HepG2 (cell line): Measurements from ENCODE around the gene DOK7. TPM values are rescaled to one million over a fixed set of nuclear protein-coding genes. Genes with fewer than 3 reads are reported as not detected.

ENCODE experiments used
- ATAC-seq: fragments of 200-7000 bp; cut with Tn5 transposase; 3 replicates; pipeline ENCODE4 v1.9.1; 2020; ENCODE audit warnings: mild to moderate bottlenecking, moderate library complexity
- BruUV-seq: library from RNA; stranded (reverse); fragments of 400-500 nt; replicated peaks from 2 replicates; lab custom pipeline; 2021; lab: Mats Ljungman, UMichigan
- CTCF ChIA-PET: fragments of 300-600 bp; formaldehyde crosslinking; extraction: SDS; loops from one replicate; lab custom pipeline; 2021; ENCODE audit warnings: low total read pairs, inconsistent platforms, low intra/inter-chr PET ratio; lab: Yijun Ruan, JAX
- POLR2A ChIA-PET: fragments of 350-600 bp; sonication (Branson Sonifier 250); formaldehyde crosslinking; loops from one replicate; lab custom pipeline; 2020; ENCODE audit warnings: antibody characterized with exemption, inconsistent platforms; lab: Yijun Ruan, JAX
- DNase-seq: peaks from one replicate; pipeline ENCODE4 v3.0.0-alpha.2; 2015; ENCODE audit warnings: low spot score
- FAIRE-seq: peaks from 3 replicates; lab custom pipeline; 2011; peaks lifted over from hg19 to GRCh38; lab: Jason Lieb, UNC
- H2AFZ ChIP-seq: one replicate; pipeline ENCODE4 v1.6.1; 2011; ENCODE audit warnings: low read length, inconsistent platforms
- H3K27ac ChIP-seq: fragments of 300-600 bp; 3 replicates; pipeline ENCODE4 v1.8.0; 2011; ENCODE audit warnings: mixed run types, mild to moderate bottlenecking, mixed read lengths, low read length, inconsistent platforms; ENCODE audit not compliant: insufficient read depth; ENCODE audit errors: extremely low read length
- H3K27me3 ChIP-seq, 2 experiments: fragments of 200-600 bp in 1 of 2; 2 replicates in 1 of 2; 3 replicates in 1 of 2; pipeline versions ENCODE4 v1.6.0 to v1.8.0; 2011; ENCODE audit warnings: low read length in 2 of 2, mild to moderate bottlenecking in 2 of 2, moderate library complexity in 2 of 2, inconsistent platforms in 1 of 2; ENCODE audit not compliant: insufficient read depth in 2 of 2, control insufficient read depth in 1 of 2
- H3K36me3 ChIP-seq, 2 experiments: fragments of 200-600 bp in 1 of 2; replicated peaks in 1 of 2; 2 replicates in 1 of 2; 3 replicates in 1 of 2; pipeline versions ENCODE4 v1.5.1 to v1.8.0; 2011; ENCODE audit warnings: low read length in 2 of 2, inconsistent platforms in 1 of 2; ENCODE audit not compliant: insufficient read depth in 2 of 2, control insufficient read depth in 1 of 2
- H3K4me1 ChIP-seq: 2 replicates; pipeline ENCODE4 v1.5.1; 2012; ENCODE audit warnings: low read length, inconsistent platforms; ENCODE audit not compliant: insufficient read depth
- H3K4me2 ChIP-seq: 2 replicates; pipeline ENCODE4 v1.6.0; 2011; ENCODE audit warnings: low read depth, low read length, inconsistent platforms
- H3K4me3 ChIP-seq, 3 experiments: fragments of 200-600 bp in 1 of 3; sonication (generic), shearing (Covaris generic) in 1 of 3; replicated peaks in 1 of 3; 2 replicates each; pipeline ENCODE4 v1.5.1; 2011 to 2016; ENCODE audit warnings: low read length in 3 of 3, inconsistent platforms in 2 of 3, low read depth in 2 of 3, mild to moderate bottlenecking in 2 of 3, control low read depth in 1 of 3, mixed read lengths in 1 of 3; ENCODE audit not compliant: insufficient read depth in 1 of 3
- H3K79me2 ChIP-seq: one replicate; pipeline ENCODE4 v1.6.1; 2011; ENCODE audit warnings: low read length, inconsistent platforms; ENCODE audit not compliant: insufficient read depth
- H3K9ac ChIP-seq: 2 replicates; pipeline ENCODE4 v1.6.0; 2011; ENCODE audit warnings: mild to moderate bottlenecking, low read depth, low read length, inconsistent platforms; ENCODE audit not compliant: insufficient read depth
- H3K9me3 ChIP-seq: 2 replicates; pipeline ENCODE4 v1.5.1; 2012; ENCODE audit warnings: mild to moderate bottlenecking, low read length
- H4K20me1 ChIP-seq: 2 replicates; pipeline ENCODE4 v1.6.0; 2011; ENCODE audit warnings: inconsistent platforms, mild to moderate bottlenecking, low read length, moderate library complexity; ENCODE audit not compliant: insufficient read depth
- AGO2 ChIP-seq: fragments of 200-400 bp; formaldehyde crosslinking; optimal IDR thresholded peaks from 2 replicates; pipeline ENCODE3; 2017; ENCODE audit warnings: mild to moderate bottlenecking, low read depth, low read length, moderate library complexity
- FOXC1 ChIP-seq: sonication (generic); formaldehyde crosslinking; IDR thresholded peaks from 2 replicates; pipeline ENCODE4 v1.8.0; 2022; ENCODE audit warnings: mild to moderate bottlenecking, missing genetic modification reagents, borderline replicate concordance
- GATAD1 ChIP-seq: IDR thresholded peaks from 2 replicates; pipeline ENCODE4 v1.6.1; 2016; ENCODE audit warnings: missing genetic modification reagents, missing compliant biosample characterization
- MED1 ChIP-seq: sonication (generic); formaldehyde crosslinking; IDR thresholded peaks from 2 replicates; pipeline ENCODE4 v1.4.0; 2020; ENCODE audit warnings: missing genetic modification reagents
- RXRA ChIP-seq: sonication (generic); formaldehyde crosslinking; IDR thresholded peaks from 2 replicates; pipeline ENCODE4 v1.5.1; 2020; ENCODE audit warnings: missing genetic modification reagents
- SALL1 ChIP-seq: sonication (generic); formaldehyde crosslinking; IDR thresholded peaks from 2 replicates; pipeline ENCODE4 v1.8.0; 2022; ENCODE audit warnings: mild to moderate bottlenecking, missing genetic modification reagents
- SMARCC2 ChIP-seq: fragments of 450-650 bp; IDR thresholded peaks from 2 replicates; pipeline ENCODE4 v1.6.1; 2017; ENCODE audit warnings: antibody characterized with exemption, mild to moderate bottlenecking
- SNRNP70 ChIP-seq: fragments of 200-400 bp; formaldehyde crosslinking; IDR thresholded peaks from 2 replicates; pipeline ENCODE4 v1.6.1; 2017; ENCODE audit warnings: mild to moderate bottlenecking, low read depth, low read length, moderate library complexity
- ZNF24 ChIP-seq: fragments of 450-650 bp; IDR thresholded peaks from 2 replicates; pipeline ENCODE4 v1.6.1; 2017; ENCODE audit warnings: antibody characterized with exemption, mild to moderate bottlenecking
- ZNF296 ChIP-seq: sonication (generic); formaldehyde crosslinking; conservative IDR thresholded peaks from 2 replicates; pipeline ENCODE4 v1.5.0; 2020; ENCODE audit warnings: mild to moderate bottlenecking, missing genetic modification reagents
- ZNF616 ChIP-seq: sonication (generic); formaldehyde crosslinking; IDR thresholded peaks from 2 replicates; pipeline ENCODE4 v1.5.0; 2020; ENCODE audit warnings: low read depth, mild to moderate bottlenecking, missing genetic modification reagents
- ZNF891 ChIP-seq: sonication (generic); formaldehyde crosslinking; IDR thresholded peaks from 2 replicates; pipeline ENCODE4 v1.5.0; 2020; ENCODE audit warnings: mild to moderate bottlenecking, missing genetic modification reagents
- WGBS: methylation state at CpG from one replicate; pipeline ENCODE4 v1.1.6; 2017; ENCODE audit warnings: low lambda C conversion rate; 5-methylcytosine and 5-hydroxymethylcytosine counted together
- in situ Hi-C: cut with HindIII; loops from 2 replicates; pipeline ENCODE4 v1.10.0; 2017; ENCODE audit warnings: low pct_unique_long_range_greater_than_20kb; ENCODE audit not compliant: extremely low pct_ligation_motif_present
- intact Hi-C: fragments of 100-400 bp; cut with micrococcal nuclease; formaldehyde crosslinking; loops from one replicate; pipeline ENCODE4 v1.10.0; 2022; ENCODE audit not compliant: unreplicated experiment
- polyA plus RNA-seq, 8 experiments: library from polyadenylated mRNA; depleted of rRNA in 3 of 8; stranded (reverse) in 7 of 8; unstranded in 1 of 8; fragments of >200 nt; fragmentation: Illumina TruSeq in 4 of 8; extraction: Trizol in 4 of 8; gene quantifications; 2 replicates each; pipeline versions ENCODE4 v1.2.1 to v1.2.3, GENCODE V29; 2011 to 2016; ENCODE audit warnings: low read depth in 4 of 8, missing spikeins in 1 of 8, mixed read lengths in 1 of 8; ENCODE audit not compliant: insufficient read depth in 1 of 8
- total RNA-seq, 5 experiments: library from RNA; depleted of rRNA; stranded (reverse); fragments of >200 nt; fragmentation: Illumina TruSeq; extraction: Trizol; gene quantifications; 2 replicates each; pipeline ENCODE4 v1.2.3, GENCODE V29; 2016; ENCODE audit warnings: low read depth in 1 of 5
- TF ChIP-seq, protein P1 (sequence below), 2 experiments: IDR thresholded peaks; 2 replicates each; pipeline ENCODE4 v1.6.1; 2011 to 2012; ENCODE audit warnings: low read length in 2 of 2, borderline replicate concordance in 1 of 2, low read depth in 1 of 2, mild to moderate bottlenecking in 1 of 2, moderate library complexity in 1 of 2

DOK7 gene
- total and polyA plus RNA-seq, 2 of the 13 experiments (the other 11 are each of a cell fraction or from before 2014, with no cell fraction given): 0.03 to 0.07 TPM

DNA sequence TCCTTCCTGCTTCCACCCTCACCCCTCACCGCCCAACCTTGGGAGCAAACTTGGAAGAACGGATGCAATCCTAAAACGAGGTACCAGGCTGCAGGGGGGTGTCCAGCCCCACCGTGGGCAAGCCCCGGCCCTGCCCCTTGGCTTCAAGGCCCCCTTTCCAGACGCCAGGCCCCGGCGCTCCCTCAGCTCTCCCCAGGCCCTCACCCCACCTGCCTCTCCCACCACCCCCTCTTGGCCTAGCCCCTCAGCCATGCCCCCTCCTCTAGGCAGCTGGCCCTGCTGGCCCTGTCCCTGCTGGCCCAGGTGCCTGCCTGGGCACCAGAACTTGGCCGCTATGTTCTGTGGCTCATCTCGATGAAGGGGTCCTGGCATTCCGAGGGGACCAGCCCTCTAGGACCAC is 35.3 kb downstream of the DOK7 start (continued):
- TF ChIP-seq FOXC1 (CRISPR knock-in tag): no peak
- no peak for TF ChIP-seq ZNF891 (CRISPR knock-in tag)
- no peak for TF ChIP-seq ZNF296
- no peak for TF ChIP-seq GATAD1
- TF ChIP-seq SMARCC2: no peak
- no peak for TF ChIP-seq RXRA (CRISPR knock-in tag)
- TF ChIP-seq SALL1 (CRISPR knock-in tag): no peak
- TF ChIP-seq ZNF24: no peak
- TF ChIP-seq, all 625 proteins: peak for 0

DNA sequence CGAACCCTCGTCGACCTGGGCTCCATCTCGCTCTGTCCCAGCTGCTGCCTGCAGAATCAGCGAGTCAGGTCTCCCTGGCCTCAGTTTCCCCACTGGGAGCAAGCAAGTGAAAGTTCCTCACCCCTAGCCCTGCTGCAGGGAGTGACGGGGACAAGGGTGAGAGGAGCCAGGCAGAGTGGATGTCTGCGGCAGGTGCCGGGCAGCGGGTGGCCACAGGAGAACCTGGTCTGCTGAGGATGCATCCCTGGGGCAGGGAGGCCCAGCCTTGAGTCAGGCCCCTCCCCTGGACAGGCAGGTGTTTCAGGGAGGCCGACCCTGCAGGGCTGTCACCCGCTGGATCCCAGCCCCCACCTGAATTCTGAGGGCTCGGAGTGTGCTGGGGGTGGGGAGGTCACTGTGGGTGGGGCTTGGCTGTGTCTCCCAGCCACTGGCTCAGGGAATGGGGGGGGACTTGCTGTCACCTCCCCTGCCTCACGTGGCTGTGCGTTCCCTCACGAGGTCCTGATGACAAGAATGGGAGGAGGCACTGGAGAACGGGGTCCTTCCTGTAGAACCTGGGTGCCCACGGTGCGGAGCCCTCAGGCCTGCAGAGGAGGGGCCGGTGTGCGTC is 35.9 kb downstream of the DOK7 start:
- FAIRE-seq (no peak), ATAC-seq (no peak), DNase-seq (no peak)
- peaks cover 24% of the 10 kb centered on the region for H3K4me1 ChIP-seq
- H3K9me3 ChIP-seq: no peaks in the 10 kb centered on the region
- in situ Hi-C loops (no loop called here), intact Hi-C loops (no loop called here)
- H3K27ac ChIP-seq: no peak overlapping the region
- TF ChIP-seq MED1 (CRISPR knock-in tag) (no peak), ZNF616 (CRISPR knock-in tag) (no peak), SNRNP70 (no peak), AGO2 (peak; percentile 68)
- TF ChIP-seq, protein P1, sequence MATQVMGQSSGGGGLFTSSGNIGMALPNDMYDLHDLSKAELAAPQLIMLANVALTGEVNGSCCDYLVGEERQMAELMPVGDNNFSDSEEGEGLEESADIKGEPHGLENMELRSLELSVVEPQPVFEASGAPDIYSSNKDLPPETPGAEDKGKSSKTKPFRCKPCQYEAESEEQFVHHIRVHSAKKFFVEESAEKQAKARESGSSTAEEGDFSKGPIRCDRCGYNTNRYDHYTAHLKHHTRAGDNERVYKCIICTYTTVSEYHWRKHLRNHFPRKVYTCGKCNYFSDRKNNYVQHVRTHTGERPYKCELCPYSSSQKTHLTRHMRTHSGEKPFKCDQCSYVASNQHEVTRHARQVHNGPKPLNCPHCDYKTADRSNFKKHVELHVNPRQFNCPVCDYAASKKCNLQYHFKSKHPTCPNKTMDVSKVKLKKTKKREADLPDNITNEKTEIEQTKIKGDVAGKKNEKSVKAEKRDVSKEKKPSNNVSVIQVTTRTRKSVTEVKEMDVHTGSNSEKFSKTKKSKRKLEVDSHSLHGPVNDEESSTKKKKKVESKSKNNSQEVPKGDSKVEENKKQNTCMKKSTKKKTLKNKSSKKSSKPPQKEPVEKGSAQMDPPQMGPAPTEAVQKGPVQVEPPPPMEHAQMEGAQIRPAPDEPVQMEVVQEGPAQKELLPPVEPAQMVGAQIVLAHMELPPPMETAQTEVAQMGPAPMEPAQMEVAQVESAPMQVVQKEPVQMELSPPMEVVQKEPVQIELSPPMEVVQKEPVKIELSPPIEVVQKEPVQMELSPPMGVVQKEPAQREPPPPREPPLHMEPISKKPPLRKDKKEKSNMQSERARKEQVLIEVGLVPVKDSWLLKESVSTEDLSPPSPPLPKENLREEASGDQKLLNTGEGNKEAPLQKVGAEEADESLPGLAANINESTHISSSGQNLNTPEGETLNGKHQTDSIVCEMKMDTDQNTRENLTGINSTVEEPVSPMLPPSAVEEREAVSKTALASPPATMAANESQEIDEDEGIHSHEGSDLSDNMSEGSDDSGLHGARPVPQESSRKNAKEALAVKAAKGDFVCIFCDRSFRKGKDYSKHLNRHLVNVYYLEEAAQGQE (IDR thresholded peaks at IDR 0.05; ENCODE audit: borderline replicate concordance in 1 of 2, low read depth in 1 of 2, low read length in 2 of 2): no peak
- no peaks in the 10 kb centered on the region for H3K79me2 ChIP-seq
- no peak overlapping the region for H3K4me2 ChIP-seq
- no TSS peak for BruUV-seq
- peaks cover 5 to 14% of the 10 kb centered on the region in 2 experiments; a peak in 3 of 5 replicates for H3K36me3 ChIP-seq
- H3K27me3 ChIP-seq: peaks cover 8 to 21% of the 10 kb centered on the region in 2 experiments; a peak in 4 of 5 replicates
- 96% methylated on average over 12 of the region's 20 CpGs for WGBS
- no peak overlapping the region for H2AFZ ChIP-seq
- no peak overlapping the region for H3K4me3 ChIP-seq
- peaks cover 3% of the 10 kb centered on the region; the same call in 1 of the 2 replicates for H4K20me1 ChIP-seq
- no peak overlapping the region for H3K9ac ChIP-seq
- ChIA-PET CTCF (no interaction called here), POLR2A (no interaction called here)
